Thoracic aorta (tissue), 2 donors: ENCODE results near the gene MPZL3. TPM values are rescaled to one million over a fixed set of nuclear protein-coding genes. Genes with fewer than 3 reads are reported as not detected.

Experiments used
- ATAC-seq: fragments of 150-250 bp; one replicate; pipeline ENCODE4 v1.8.0; 2017; ENCODE audit warnings: low read depth; ENCODE audit not compliant: insufficient number of reproducible peaks, low FRiP score
- DNase-seq: peaks from one replicate; pipeline ENCODE4 v3.0.0-alpha.2; 2020; ENCODE audit warnings: low spot score
- H3K27ac ChIP-seq, 2 donors: fragments of 200-600 bp; sonication (generic); 1 replicate in 1 of 2; 2 replicates in 1 of 2; pipeline ENCODE4 v1.5.1; 2016; ENCODE audit warnings: mild to moderate bottlenecking in 2 of 2, moderate library complexity in 2 of 2
- H3K27me3 ChIP-seq: fragments of 200-600 bp; sonication (generic); replicated peaks from 2 replicates; pipeline ENCODE4 v1.6.0; 2016; ENCODE audit warnings: mild to moderate bottlenecking; ENCODE audit not compliant: insufficient read depth
- H3K36me3 ChIP-seq: fragments of 200-600 bp; sonication (generic); one replicate; pipeline ENCODE4 v1.5.1; 2016
- H3K4me1 ChIP-seq, 2 donors: fragments of 200-600 bp; sonication (generic); 1 replicate in 1 of 2; 2 replicates in 1 of 2; pipeline versions ENCODE4 v1.5.1 to v1.6.0; 2016; ENCODE audit warnings: low read depth in 2 of 2, mild to moderate bottlenecking in 1 of 2; ENCODE audit not compliant: control insufficient read depth in 1 of 2
- H3K4me3 ChIP-seq: fragments of 200-600 bp; sonication (generic); 2 replicates; pipeline ENCODE4 v1.5.1; 2016; ENCODE audit warnings: mild to moderate bottlenecking
- H3K9me3 ChIP-seq: fragments of 200-600 bp; sonication (generic); 2 replicates; pipeline ENCODE4 v1.5.1; 2016
- total RNA-seq, 2 donors: library from RNA; depleted of rRNA; stranded (reverse); fragments of >200 nt; gene quantifications; one replicate each; pipeline versions ENCODE4 v1.1.0 to v1.2.3, GENCODE V29; 2016
- TF ChIP-seq, protein P1 (sequence below): fragments of 200-600 bp; sonication (generic); IDR thresholded peaks from one replicate; pipeline ENCODE4 v1.5.1; 2019; ENCODE audit warnings: antibody characterized with exemption

MPZL3 gene
- total RNA-seq, 2 donors from 2014 or later: 0.41 to 3.2 TPM

DNA sequence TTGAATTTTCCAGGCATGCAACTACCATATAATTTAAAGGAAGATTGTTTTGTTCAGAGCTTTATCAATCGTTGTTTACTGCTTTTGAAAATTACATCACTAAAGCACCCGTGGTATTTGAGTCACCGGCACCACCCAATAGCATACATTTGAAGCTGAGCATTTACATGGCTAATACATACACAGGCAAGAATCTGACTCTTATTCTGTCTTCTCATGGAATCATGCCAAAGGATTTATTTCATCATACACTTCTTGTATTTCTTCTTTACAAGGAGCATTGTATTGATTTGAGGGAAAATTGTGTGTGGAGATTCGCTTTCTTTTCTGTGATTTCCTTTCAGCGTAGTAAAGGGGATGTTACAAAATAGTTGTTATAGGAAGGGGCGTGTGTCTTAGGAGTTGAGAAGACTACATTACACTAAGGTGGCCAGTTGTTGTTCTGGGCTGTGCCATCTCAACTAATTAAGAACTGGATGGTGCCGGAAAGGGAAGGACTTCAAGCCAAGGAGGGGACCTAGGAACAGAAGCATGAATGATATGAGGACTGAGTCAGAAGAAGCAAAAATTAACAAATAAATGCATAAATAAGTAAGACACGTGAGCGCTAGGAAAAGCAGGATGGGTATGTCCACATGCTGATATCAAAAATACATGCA is 39.4 kb upstream of the MPZL3 start:
- DNase-seq: no peak
- Histone ChIP-seq H3K27ac (no peak overlapping the region), H3K36me3 (no peaks in the 10 kb centered on the region), H3K4me3 (no peak overlapping the region), H3K27me3 (no peaks in the 10 kb centered on the region), H3K4me1 (no peaks in the 10 kb centered on the region), H3K9me3 (no peaks in the 10 kb centered on the region)
- TF ChIP-seq, protein P1, sequence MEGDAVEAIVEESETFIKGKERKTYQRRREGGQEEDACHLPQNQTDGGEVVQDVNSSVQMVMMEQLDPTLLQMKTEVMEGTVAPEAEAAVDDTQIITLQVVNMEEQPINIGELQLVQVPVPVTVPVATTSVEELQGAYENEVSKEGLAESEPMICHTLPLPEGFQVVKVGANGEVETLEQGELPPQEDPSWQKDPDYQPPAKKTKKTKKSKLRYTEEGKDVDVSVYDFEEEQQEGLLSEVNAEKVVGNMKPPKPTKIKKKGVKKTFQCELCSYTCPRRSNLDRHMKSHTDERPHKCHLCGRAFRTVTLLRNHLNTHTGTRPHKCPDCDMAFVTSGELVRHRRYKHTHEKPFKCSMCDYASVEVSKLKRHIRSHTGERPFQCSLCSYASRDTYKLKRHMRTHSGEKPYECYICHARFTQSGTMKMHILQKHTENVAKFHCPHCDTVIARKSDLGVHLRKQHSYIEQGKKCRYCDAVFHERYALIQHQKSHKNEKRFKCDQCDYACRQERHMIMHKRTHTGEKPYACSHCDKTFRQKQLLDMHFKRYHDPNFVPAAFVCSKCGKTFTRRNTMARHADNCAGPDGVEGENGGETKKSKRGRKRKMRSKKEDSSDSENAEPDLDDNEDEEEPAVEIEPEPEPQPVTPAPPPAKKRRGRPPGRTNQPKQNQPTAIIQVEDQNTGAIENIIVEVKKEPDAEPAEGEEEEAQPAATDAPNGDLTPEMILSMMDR: no peak
- ATAC-seq: no peak

DNA sequence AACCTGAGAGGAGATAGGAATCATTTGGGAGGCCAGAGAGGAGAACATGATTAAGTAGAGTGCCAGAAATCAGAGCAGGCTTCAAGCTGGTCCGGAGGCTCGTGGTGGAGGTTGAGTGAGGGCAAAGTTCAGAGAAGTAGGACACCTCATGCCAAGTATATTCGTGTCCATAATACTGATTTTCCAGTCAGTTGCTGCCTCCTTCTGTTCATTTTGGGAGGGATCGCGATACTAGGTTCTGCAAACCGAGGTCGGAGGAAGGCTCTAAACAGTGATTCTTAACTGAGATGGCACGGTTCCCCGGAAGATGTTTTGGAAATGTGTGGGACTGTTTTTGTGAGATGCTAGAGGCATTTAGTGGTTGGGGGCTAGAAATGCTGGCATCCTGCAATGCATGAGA is 38.8 kb upstream of the MPZL3 start:
- Histone ChIP-seq H3K27me3 (no peaks in the 10 kb centered on the region), H3K36me3 (no peaks in the 10 kb centered on the region), H3K4me3 (no peak overlapping the region), H3K4me1 (no peaks in the 10 kb centered on the region), H3K27ac (no peak overlapping the region), H3K9me3 (no peaks in the 10 kb centered on the region)
- no peak for DNase-seq
- TF ChIP-seq, protein P1: no peak
- no peak for ATAC-seq

DNA sequence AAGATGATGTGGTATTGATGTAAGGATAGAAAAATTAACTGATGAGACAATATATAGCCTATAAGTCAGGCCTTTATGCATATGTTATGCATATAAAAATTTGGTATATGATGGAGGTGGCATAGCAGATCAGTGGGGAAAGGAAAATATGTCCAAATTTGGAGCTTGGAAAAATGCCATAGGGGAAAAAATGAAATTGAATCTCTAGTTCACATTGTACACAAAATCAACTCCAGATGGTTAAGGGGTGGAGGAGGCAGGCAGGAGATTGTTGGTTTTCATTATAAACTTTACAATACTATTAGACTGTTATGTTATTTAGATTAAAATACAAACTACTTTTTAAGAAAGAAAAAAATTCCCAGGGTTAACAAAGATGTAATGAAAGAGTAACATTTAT is 37.2 kb upstream of the MPZL3 start:
- TF ChIP-seq, protein P1: no peak
- no peaks in the 10 kb centered on the region for H3K27me3 ChIP-seq
- no peaks in the 10 kb centered on the region for H3K36me3 ChIP-seq
- H3K4me1 ChIP-seq: no peaks in the 10 kb centered on the region
- no peaks in the 10 kb centered on the region for H3K9me3 ChIP-seq
- H3K27ac ChIP-seq: no peak overlapping the region
- no peak overlapping the region for H3K4me3 ChIP-seq
- ATAC-seq (no peak), DNase-seq (no peak)

DNA sequence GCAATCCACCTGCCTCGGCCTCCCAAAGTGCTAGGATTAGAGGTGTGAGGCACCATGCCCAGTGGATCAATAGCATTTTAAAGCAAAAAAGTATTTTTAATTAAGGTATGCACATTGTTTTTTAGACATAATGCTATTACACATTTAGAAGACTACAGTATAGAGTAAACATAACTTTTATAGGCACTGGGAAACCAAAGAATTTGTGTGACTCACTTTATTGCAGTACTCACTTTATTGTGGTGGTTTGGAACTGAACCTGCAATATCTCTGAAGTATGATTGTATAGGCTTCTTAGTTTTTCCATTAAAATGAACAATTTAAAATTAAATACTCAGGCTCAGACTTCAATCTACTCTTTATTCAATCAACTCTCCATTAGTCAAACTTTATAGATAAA is 34.8 kb upstream of the MPZL3 start:
- Histone ChIP-seq H3K9me3 (no peaks in the 10 kb centered on the region), H3K27me3 (no peaks in the 10 kb centered on the region), H3K27ac (no peak overlapping the region), H3K4me1 (no peaks in the 10 kb centered on the region), H3K4me3 (no peak overlapping the region), H3K36me3 (no peaks in the 10 kb centered on the region)
- no peak for ATAC-seq
- TF ChIP-seq, protein P1: no peak
- no peak for DNase-seq

DNA sequence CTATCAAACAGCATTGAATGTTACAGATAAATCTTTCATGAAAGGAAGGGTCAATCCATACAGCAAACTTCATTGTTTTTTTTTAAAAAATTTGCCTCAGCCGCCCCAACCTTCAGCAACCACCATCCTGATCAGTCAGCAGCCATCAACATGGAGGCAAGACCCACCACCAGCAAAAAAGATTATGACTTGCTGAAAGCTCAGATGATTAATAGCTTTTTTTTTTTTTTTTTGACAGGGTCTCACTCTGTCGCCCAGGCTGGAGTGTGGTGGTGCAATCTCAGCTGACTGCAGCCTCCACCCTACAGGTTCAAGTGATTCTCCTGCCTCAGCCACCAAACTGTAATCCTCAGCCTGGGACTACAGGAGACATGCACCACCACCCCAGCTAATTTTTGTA is 34.4 kb upstream of the MPZL3 start:
- H3K4me1 ChIP-seq: no peaks in the 10 kb centered on the region
- H3K9me3 ChIP-seq: no peaks in the 10 kb centered on the region
- no peak overlapping the region for H3K4me3 ChIP-seq
- DNase-seq: no peak
- H3K36me3 ChIP-seq: no peaks in the 10 kb centered on the region
- no peaks in the 10 kb centered on the region for H3K27me3 ChIP-seq
- ATAC-seq: no peak
- TF ChIP-seq, protein P1: no peak
- no peak overlapping the region for H3K27ac ChIP-seq
